ENCODE results near the gene TMEM8B. TPM values are rescaled to one million over a fixed set of nuclear protein-coding genes. Genes with fewer than 3 reads are reported as not detected.

The TMEM8B gene
- total and polyA plus RNA-seq, 10 of the 15 experiments (the other 5 are each of a cell fraction or from before 2014, with no cell fraction given), result 0.19 to 7.6 (median 2.5) TPM

DNA sequence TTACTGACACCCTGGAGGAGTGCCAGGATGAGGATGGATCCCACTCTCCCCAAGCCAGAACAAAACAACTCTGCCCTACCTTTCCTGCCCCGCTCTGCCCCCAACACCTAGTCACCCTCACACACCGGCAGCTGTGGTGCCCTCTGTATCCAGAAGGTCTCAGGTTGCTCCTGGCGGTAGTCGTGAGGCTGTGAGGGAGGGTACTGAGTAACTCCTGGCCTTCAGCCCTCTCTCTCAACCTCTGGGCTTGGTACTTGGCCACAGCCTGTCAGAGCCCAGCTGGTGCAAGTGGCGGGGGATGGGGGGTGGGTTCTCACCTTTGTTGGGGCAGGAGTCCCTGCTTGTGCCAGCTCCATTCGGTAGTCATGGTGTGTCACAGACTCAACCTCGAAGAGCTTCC is 18.9 kb upstream of the TMEM8B start:
- Histone ChIP-seq H3K4me2 (ENCODE audit: control insufficient read depth, insufficient read depth) (no peak overlapping the region), H3K27ac (ENCODE audit: control insufficient read depth, insufficient read depth) (no peak overlapping the region), H3K4me3 (no peak overlapping the region), H3K27me3 (replicated peaks in 1 of 2; ENCODE audit: control insufficient read depth in 2 of 2, insufficient read depth in 2 of 2, low read length in 1 of 2) (no peaks in the 10 kb centered on the region), H3K9ac (ENCODE audit: control insufficient read depth, insufficient read depth, low read length) (no peak overlapping the region), H3K79me2 (ENCODE audit: control insufficient read depth, insufficient read depth, low read length) (peaks cover 3% of the 10 kb centered on the region), H2AFZ (ENCODE audit: control insufficient read depth, low read depth, low read length) (no peak overlapping the region), H3K4me1 (ENCODE audit: control insufficient read depth, insufficient read depth, low read length) (peaks cover 33% of the 10 kb centered on the region), H3K9me3 (replicated peaks; ENCODE audit: control insufficient read depth, insufficient read depth, low read length) (no peaks in the 10 kb centered on the region), H4K20me1 (ENCODE audit: control insufficient read depth, insufficient read depth) (no peaks in the 10 kb centered on the region), H3K36me3 (ENCODE audit: control insufficient read depth in 2 of 2, insufficient read depth in 2 of 2, low read length in 1 of 2) (peaks cover 5 to 20% of the 10 kb centered on the region in 2 experiments)
- RAD21 ChIA-PET (ENCODE audit: unreplicated experiment), result no interaction called here
- FAIRE-seq, result no peak
- no peak for ATAC-seq
- CTCF ChIA-PET, result interaction anchor here (1.4 to 4.8 kb wide), 2 partner anchors 17 to 20 kb away, joined by 5 to 51 read pairs; partner anchors contain the start of genes FAM221B and TMEM8B
- WGBS (ENCODE audit: insufficient coverage, insufficient replicate concordance, low lambda C conversion rate, missing lambda C conversion rate), result 95% methylated on average over 7 of the region's 7 CpGs
- in situ Hi-C loops (cut with MboI) (loop anchor here (10.0 kb wide), 1 partner anchor 705 kb away; the partner anchor contains the start of gene STOML2), intact Hi-C loops (cut with micrococcal nuclease; ENCODE audit: unreplicated experiment) (loop anchor here (10.0 kb wide), 2 partner anchors 205 to 695 kb away; partner anchors contain the start of genes ATOSB and TESK1)
- DNase-seq (ENCODE audit: low read depth, low spot score), result no peak
- no TSS peak for BruUV-seq (replicated peaks)
- POLR2A ChIA-PET, result no interaction called here
- no peak for TF ChIP-seq EED (IDR thresholded peaks at IDR 0.05; ENCODE audit: low read depth)
- TF ChIP-seq HDAC2 (IDR thresholded peaks at IDR 0.05), result no peak
- no peak for TF ChIP-seq RELA (IDR thresholded peaks at IDR 0.05; ENCODE audit: borderline replicate concordance, partially characterized antibody)
- TF ChIP-seq CHD2 (IDR thresholded peaks at IDR 0.05; ENCODE audit: borderline replicate concordance, low read depth, low read length), result no peak
- no peak for TF ChIP-seq NFYB (IDR thresholded peaks at IDR 0.05; ENCODE audit: insufficient read depth, low read depth, low read length)
- TF ChIP-seq MXI1 (IDR thresholded peaks at IDR 0.05; ENCODE audit: low read depth, low read length), result no peak
- TF ChIP-seq, protein P1, sequence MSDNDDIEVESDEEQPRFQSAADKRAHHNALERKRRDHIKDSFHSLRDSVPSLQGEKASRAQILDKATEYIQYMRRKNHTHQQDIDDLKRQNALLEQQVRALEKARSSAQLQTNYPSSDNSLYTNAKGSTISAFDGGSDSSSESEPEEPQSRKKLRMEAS (IDR thresholded peaks at IDR 0.05; ENCODE audit: low read depth, low read length), result no peak
- TF ChIP-seq EGR1 (IDR thresholded peaks at IDR 0.05; ENCODE audit: borderline replicate concordance in 1 of 2, low read depth in 2 of 2, low read length in 2 of 2), result no peak
- TF ChIP-seq DPF2 (IDR thresholded peaks at IDR 0.05), result no peak
- TF ChIP-seq SPI1 (IDR thresholded peaks at IDR 0.05; ENCODE audit: borderline replicate concordance, insufficient read depth, low read depth, low read length), result no peak
- TF ChIP-seq, protein P2, sequence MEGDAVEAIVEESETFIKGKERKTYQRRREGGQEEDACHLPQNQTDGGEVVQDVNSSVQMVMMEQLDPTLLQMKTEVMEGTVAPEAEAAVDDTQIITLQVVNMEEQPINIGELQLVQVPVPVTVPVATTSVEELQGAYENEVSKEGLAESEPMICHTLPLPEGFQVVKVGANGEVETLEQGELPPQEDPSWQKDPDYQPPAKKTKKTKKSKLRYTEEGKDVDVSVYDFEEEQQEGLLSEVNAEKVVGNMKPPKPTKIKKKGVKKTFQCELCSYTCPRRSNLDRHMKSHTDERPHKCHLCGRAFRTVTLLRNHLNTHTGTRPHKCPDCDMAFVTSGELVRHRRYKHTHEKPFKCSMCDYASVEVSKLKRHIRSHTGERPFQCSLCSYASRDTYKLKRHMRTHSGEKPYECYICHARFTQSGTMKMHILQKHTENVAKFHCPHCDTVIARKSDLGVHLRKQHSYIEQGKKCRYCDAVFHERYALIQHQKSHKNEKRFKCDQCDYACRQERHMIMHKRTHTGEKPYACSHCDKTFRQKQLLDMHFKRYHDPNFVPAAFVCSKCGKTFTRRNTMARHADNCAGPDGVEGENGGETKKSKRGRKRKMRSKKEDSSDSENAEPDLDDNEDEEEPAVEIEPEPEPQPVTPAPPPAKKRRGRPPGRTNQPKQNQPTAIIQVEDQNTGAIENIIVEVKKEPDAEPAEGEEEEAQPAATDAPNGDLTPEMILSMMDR (IDR thresholded peaks at IDR 0.05 in 2 of 3, conservative IDR thresholded peaks at IDR 0.05 in 1 of 3; ENCODE audit: control insufficient read depth in 2 of 3, extremely low read depth in 1 of 3, insufficient read depth in 1 of 3, low read depth in 3 of 3, low read length in 3 of 3), result no peak
- SMC1A ChIA-PET (ENCODE audit: uncharacterized antibody, unreplicated experiment), result no interaction called here

Data from GM12878 (cell line).